GM12878 (cell line): ENCODE measurements around the gene HNRNPF. TPM values are rescaled to one million over a fixed set of nuclear protein-coding genes. Genes with fewer than 3 reads are reported as not detected.

Experiments
- ATAC-seq: fragments of 200-7000 bp; cut with Tn5 transposase; 3 replicates; pipeline ENCODE4 v1.9.1; 2020; ENCODE audit warnings: mild to moderate bottlenecking, moderate library complexity
- BruUV-seq: library from RNA; stranded (reverse); fragments of 400-500 nt; replicated peaks from 2 replicates; lab custom pipeline; 2021; lab: Mats Ljungman, UMichigan
- CTCF ChIA-PET: fragments of 300-600 bp; sonication (Branson Sonifier 250); formaldehyde crosslinking; extraction: SDS; loops from one replicate; lab custom pipeline; 2021; ENCODE audit warnings: inconsistent platforms; lab: Yijun Ruan, JAX
- POLR2A ChIA-PET: fragments of 350-600 bp; formaldehyde crosslinking; extraction: SDS; loops from one replicate; lab custom pipeline; 2021; ENCODE audit warnings: inconsistent platforms; lab: Charles Lee
- RAD21 ChIA-PET: fragments of 300-600 bp; sonication (Branson Sonifier 250); formaldehyde crosslinking; loops from one replicate; lab custom pipeline; 2023; ENCODE audit warnings: antibody characterized with exemption; ENCODE audit not compliant: unreplicated experiment; lab: Charles Lee
- SMC1A ChIA-PET: fragments of 300-600 bp; sonication (Branson Sonifier 250); formaldehyde crosslinking; loops from one replicate; lab custom pipeline; 2023; ENCODE audit not compliant: unreplicated experiment, uncharacterized antibody; lab: Charles Lee
- DNase-seq: peaks from one replicate; pipeline ENCODE4 v3.0.0-alpha.2; 2011; ENCODE audit warnings: low read depth, low spot score
- FAIRE-seq: peaks from 3 replicates; lab custom pipeline; 2011; peaks lifted over from hg19 to GRCh38; lab: Jason Lieb, UNC
- H2AFZ ChIP-seq: 2 replicates; pipeline ENCODE4 v1.6.0; 2011; ENCODE audit warnings: low read depth, low read length, control low read depth; ENCODE audit not compliant: control insufficient read depth
- H3K27ac ChIP-seq: 2 replicates; pipeline ENCODE4 v1.5.1; 2011; ENCODE audit warnings: control low read depth; ENCODE audit not compliant: control insufficient read depth, insufficient read depth
- H3K27me3 ChIP-seq, 2 experiments: replicated peaks in 1 of 2; 2 replicates each; pipeline versions ENCODE4 v1.6.0 to v1.6.1; 2011; ENCODE audit warnings: low read length in 1 of 2; ENCODE audit not compliant: control insufficient read depth in 2 of 2, insufficient read depth in 2 of 2
- H3K36me3 ChIP-seq, 2 experiments: 2 replicates each; pipeline ENCODE4 v1.5.1; 2011; ENCODE audit warnings: low read length in 1 of 2; ENCODE audit not compliant: control insufficient read depth in 2 of 2, insufficient read depth in 2 of 2
- H3K4me1 ChIP-seq: 2 replicates; pipeline ENCODE4 v1.6.1; 2011; ENCODE audit warnings: mild to moderate bottlenecking, low read length, moderate library complexity, mixed read lengths; ENCODE audit not compliant: control insufficient read depth, insufficient read depth
- H3K4me2 ChIP-seq: 2 replicates; pipeline ENCODE4 v1.6.0; 2011; ENCODE audit warnings: control low read depth; ENCODE audit not compliant: control insufficient read depth, insufficient read depth
- H3K4me3 ChIP-seq: fragments of 200-600 bp; sonication (generic); 2 replicates; pipeline ENCODE4 v1.5.1; 2016
- H3K79me2 ChIP-seq: 2 replicates; pipeline ENCODE4 v1.6.0; 2011; ENCODE audit warnings: low read length; ENCODE audit not compliant: control insufficient read depth, insufficient read depth
- H3K9ac ChIP-seq: 2 replicates; pipeline ENCODE4 v1.8.0; 2011; ENCODE audit warnings: low read length, control low read depth, mixed read lengths; ENCODE audit not compliant: control insufficient read depth, insufficient read depth
- H3K9me3 ChIP-seq: replicated peaks from 3 replicates; pipeline ENCODE4 v1.5.1; 2011; ENCODE audit warnings: mild to moderate bottlenecking, low read length; ENCODE audit not compliant: control insufficient read depth, insufficient read depth
- H4K20me1 ChIP-seq: 2 replicates; pipeline ENCODE4 v1.6.0; 2011; ENCODE audit not compliant: control insufficient read depth, insufficient read depth
- CBX5 ChIP-seq: sonication (generic); IDR thresholded peaks from 2 replicates; pipeline ENCODE4 v1.6.1; 2016; ENCODE audit warnings: low read depth, moderate library complexity, mild to moderate bottlenecking, inconsistent platforms
- CEBPB ChIP-seq, 2 experiments: fragments of 150-350 bp in 1 of 2; IDR thresholded peaks; 2 replicates each; pipeline ENCODE4 v1.6.1; 2012 to 2014; ENCODE audit warnings: low read depth in 2 of 2, low read length in 2 of 2, borderline replicate concordance in 1 of 2, inconsistent platforms in 1 of 2
- EZH2 ChIP-seq: IDR thresholded peaks from 2 replicates; pipeline ENCODE4 v1.6.1; 2012; ENCODE audit warnings: low read depth, mild to moderate bottlenecking, control low read depth, inconsistent platforms, low read length, borderline replicate concordance; ENCODE audit not compliant: control insufficient read depth
- GABPA ChIP-seq: IDR thresholded peaks from 2 replicates; pipeline ENCODE4 v1.6.1; 2014; ENCODE audit warnings: antibody characterized with exemption, low read depth, mild to moderate bottlenecking, inconsistent platforms
- IKZF2 ChIP-seq, 2 experiments: fragments of 450-650 bp; IDR thresholded peaks; 2 replicates each; pipeline ENCODE4 v1.6.1; 2017; ENCODE audit warnings: mild to moderate bottlenecking in 2 of 2, moderate library complexity in 2 of 2
- IRF5 ChIP-seq: fragments of 450-650 bp; IDR thresholded peaks from 2 replicates; pipeline ENCODE4 v1.6.1; 2017; ENCODE audit warnings: borderline replicate concordance
- MXI1 ChIP-seq: fragments of 150-350 bp; IDR thresholded peaks from 2 replicates; pipeline ENCODE4 v1.6.1; 2011; ENCODE audit warnings: low read depth, mild to moderate bottlenecking, inconsistent platforms, low read length, improper control_type of control experiment
- MYC ChIP-seq: IDR thresholded peaks from 2 replicates; pipeline ENCODE4 v1.6.1; 2011; ENCODE audit warnings: mild to moderate bottlenecking, low read length, moderate library complexity, inconsistent platforms; ENCODE audit not compliant: insufficient read depth, insufficient replicate concordance, insufficient read length, severe bottlenecking
- NFXL1 ChIP-seq: fragments of 450-650 bp; IDR thresholded peaks from 2 replicates; pipeline ENCODE4 v1.6.1; 2017; ENCODE audit warnings: antibody characterized with exemption, mild to moderate bottlenecking, borderline replicate concordance
- NFYA ChIP-seq: IDR thresholded peaks from 2 replicates; pipeline ENCODE4 v1.6.1; 2011; ENCODE audit warnings: low read depth, mild to moderate bottlenecking, low read length, improper control_type of control experiment, borderline replicate concordance
- NKRF ChIP-seq: fragments of 450-650 bp; conservative IDR thresholded peaks from 2 replicates; pipeline ENCODE4 v1.6.1; 2017; ENCODE audit warnings: mild to moderate bottlenecking, moderate library complexity
- RB1 ChIP-seq: fragments of 450-650 bp; formaldehyde crosslinking; IDR thresholded peaks from 2 replicates; pipeline ENCODE4 v1.6.1; 2017; ENCODE audit warnings: mild to moderate bottlenecking, borderline replicate concordance
- RCOR1 ChIP-seq: conservative IDR thresholded peaks from 2 replicates; pipeline ENCODE4 v1.6.1; 2012; ENCODE audit warnings: low read depth, low read length, improper control_type of control experiment
- SUZ12 ChIP-seq: fragments of 200-600 bp; sonication (generic); IDR thresholded peaks from one replicate; pipeline ENCODE4 v1.6.1; 2018; ENCODE audit warnings: antibody characterized with exemption, mild to moderate bottlenecking; ENCODE audit not compliant: unreplicated experiment
- TARDBP ChIP-seq: IDR thresholded peaks from 2 replicates; pipeline ENCODE4 v1.6.1; 2016; ENCODE audit warnings: borderline replicate concordance
- USF1 ChIP-seq: IDR thresholded peaks from 2 replicates; pipeline ENCODE4 v1.6.1; 2011; ENCODE audit warnings: borderline replicate concordance, low read depth, mild to moderate bottlenecking, moderate library complexity, mixed read lengths, low read length; ENCODE audit not compliant: insufficient read depth; ENCODE audit errors: extremely low read length
- WRNIP1 ChIP-seq: IDR thresholded peaks from 2 replicates; pipeline ENCODE4 v1.6.1; 2011; ENCODE audit warnings: low read depth, low read length, improper control_type of control experiment, borderline replicate concordance
- ZBTB33 ChIP-seq: fragments of 450-650 bp; IDR thresholded peaks from 2 replicates; pipeline ENCODE4 v1.6.1; 2017; ENCODE audit warnings: mild to moderate bottlenecking
- WGBS: methylation state at CpG from one replicate; pipeline ENCODE4 v1.1.6; 2016; ENCODE audit warnings: low lambda C conversion rate; ENCODE audit not compliant: insufficient replicate concordance, insufficient coverage; ENCODE audit errors: missing lambda C conversion rate; 5-methylcytosine and 5-hydroxymethylcytosine counted together
- in situ Hi-C: fragments of 300-500 bp; cut with MboI; formaldehyde crosslinking; loops from 9 replicates; pipeline ENCODE4 v1.14.3; 2018; ENCODE audit warnings: mixed read lengths
- intact Hi-C: fragments of 100-400 bp; cut with micrococcal nuclease; formaldehyde crosslinking; loops from one replicate; pipeline ENCODE4 v1.14.2; 2022; ENCODE audit not compliant: unreplicated experiment
- polyA plus RNA-seq, 11 experiments: library from polyadenylated mRNA; depleted of rRNA in 4 of 11; unstranded in 6 of 11; stranded (reverse) in 5 of 11; fragments of >200 nt; fragmentation: Nextera tagmentation in 4 of 11; fragmentation: Illumina TruSeq in 1 of 11; extraction: Ambion mirVana in 4 of 11; extraction: Trizol in 1 of 11; gene quantifications; 1 replicate in 1 of 11; 2 replicates in 10 of 11; pipeline versions ENCODE4 v1.2.1 to v1.2.3, GENCODE V29; 2011 to 2016; ENCODE audit warnings: inconsistent platforms in 2 of 11, missing spikeins in 2 of 11, low read depth in 1 of 11
- total RNA-seq, 4 experiments: library from RNA; depleted of rRNA in 3 of 4; stranded (reverse); fragments of >200 nt in 3 of 4; fragmentation: Illumina TruSeq in 1 of 4; extraction: Trizol in 1 of 4; gene quantifications; 2 replicates each; pipeline versions ENCODE4 v1.2.1 to v1.2.3, GENCODE V29; 2013 to 2021

HNRNPF gene
- total and polyA plus RNA-seq, 10 of the 15 experiments (the other 5 are each of a cell fraction or from before 2014, with no cell fraction given), result 156 to 373 (median 293) TPM

GRCh38 chr10:43340619-43341018, 68.4 kb downstream of the HNRNPF start:
- Histone ChIP-seq H2AFZ (no peak overlapping the region), H3K27me3 (no peaks in the 10 kb centered on the region; a peak in 1 of 4 replicates), H3K4me3 (no peak overlapping the region), H3K9ac (no peak overlapping the region), H4K20me1 (no peaks in the 10 kb centered on the region), H3K36me3 (no peaks in the 10 kb centered on the region), H3K4me2 (no peak overlapping the region), H3K9me3 (no peaks in the 10 kb centered on the region), H3K4me1 (no peaks in the 10 kb centered on the region), H3K27ac (no peak overlapping the region), H3K79me2 (no peaks in the 10 kb centered on the region)
- ChIA-PET POLR2A (no interaction called here), SMC1A (no interaction called here), CTCF (no interaction called here), RAD21 (no interaction called here)
- no peak for ATAC-seq
- DNase-seq, result no peak
- intact Hi-C loops, result loop anchor here (10.0 kb wide), 1 partner anchor 136 kb away; no protein-coding TSS in a partner anchor
- in situ Hi-C loops, result no loop called here
- WGBS, result 42% methylated on average over 9 of the region's 9 CpGs
- BruUV-seq, result no TSS peak
- no peak for TF ChIP-seq RB1
- TF ChIP-seq IRF5, result no peak
- TF ChIP-seq SUZ12, result no peak
- no peak for TF ChIP-seq GABPA
- TF ChIP-seq CEBPB (IDR thresholded peaks at IDR 0.05; ENCODE audit: borderline replicate concordance in 1 of 2, low read depth in 2 of 2, low read length in 2 of 2), result no peak
- no peak for TF ChIP-seq MXI1
- no peak for TF ChIP-seq EZH2
- no peak for TF ChIP-seq RCOR1
- TF ChIP-seq NFYA, result no peak
- TF ChIP-seq IKZF2 (IDR thresholded peaks at IDR 0.05), result no peak
- no peak for TF ChIP-seq NFXL1
- TF ChIP-seq ZBTB33, result no peak
- no peak for TF ChIP-seq CBX5
- TF ChIP-seq WRNIP1, result no peak
- no peak for TF ChIP-seq TARDBP
- TF ChIP-seq NKRF, result no peak
- TF ChIP-seq USF1, result no peak
- no peak for TF ChIP-seq MYC
- no peak for FAIRE-seq
